ENCODE results near the gene CFAP97D2.
"Not testable (repeated sequence)": the region's sequence is repeated elsewhere in the genome, so short reads cannot be mapped to it uniquely, and the experiment has no call there.

Gene CFAP97D2

DNA sequence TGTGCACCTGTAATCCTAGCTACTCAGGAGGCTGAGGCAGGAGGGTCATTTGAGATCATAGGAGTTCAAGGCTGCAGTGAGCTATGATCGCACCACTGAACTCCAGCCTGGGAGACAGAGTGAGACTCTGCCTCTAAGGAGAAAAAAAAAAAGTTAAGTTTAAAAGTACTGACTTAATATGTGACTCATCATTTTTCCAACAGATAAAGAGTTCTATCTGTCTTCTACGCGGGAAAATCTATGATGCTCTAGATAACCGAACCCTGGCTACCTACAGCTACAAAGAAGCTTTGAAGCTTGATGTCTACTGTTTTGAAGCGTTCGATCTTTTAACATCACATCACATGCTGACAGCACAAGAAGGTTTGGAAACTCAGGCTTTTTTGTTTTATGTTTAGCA is 62.9 kb downstream of the CFAP97D2 start:
- H3K4me3 ChIP-seq (ENCODE audit: control insufficient read depth, low read depth, low read length), result no peak overlapping the region
- no peak for DNase-seq (ENCODE audit: low read depth)
- TF ChIP-seq, protein P1, sequence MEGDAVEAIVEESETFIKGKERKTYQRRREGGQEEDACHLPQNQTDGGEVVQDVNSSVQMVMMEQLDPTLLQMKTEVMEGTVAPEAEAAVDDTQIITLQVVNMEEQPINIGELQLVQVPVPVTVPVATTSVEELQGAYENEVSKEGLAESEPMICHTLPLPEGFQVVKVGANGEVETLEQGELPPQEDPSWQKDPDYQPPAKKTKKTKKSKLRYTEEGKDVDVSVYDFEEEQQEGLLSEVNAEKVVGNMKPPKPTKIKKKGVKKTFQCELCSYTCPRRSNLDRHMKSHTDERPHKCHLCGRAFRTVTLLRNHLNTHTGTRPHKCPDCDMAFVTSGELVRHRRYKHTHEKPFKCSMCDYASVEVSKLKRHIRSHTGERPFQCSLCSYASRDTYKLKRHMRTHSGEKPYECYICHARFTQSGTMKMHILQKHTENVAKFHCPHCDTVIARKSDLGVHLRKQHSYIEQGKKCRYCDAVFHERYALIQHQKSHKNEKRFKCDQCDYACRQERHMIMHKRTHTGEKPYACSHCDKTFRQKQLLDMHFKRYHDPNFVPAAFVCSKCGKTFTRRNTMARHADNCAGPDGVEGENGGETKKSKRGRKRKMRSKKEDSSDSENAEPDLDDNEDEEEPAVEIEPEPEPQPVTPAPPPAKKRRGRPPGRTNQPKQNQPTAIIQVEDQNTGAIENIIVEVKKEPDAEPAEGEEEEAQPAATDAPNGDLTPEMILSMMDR (IDR thresholded peaks at IDR 0.05; ENCODE audit: control insufficient read depth, insufficient read depth, low read depth, low read length, missing control alignments), result no peak

DNA sequence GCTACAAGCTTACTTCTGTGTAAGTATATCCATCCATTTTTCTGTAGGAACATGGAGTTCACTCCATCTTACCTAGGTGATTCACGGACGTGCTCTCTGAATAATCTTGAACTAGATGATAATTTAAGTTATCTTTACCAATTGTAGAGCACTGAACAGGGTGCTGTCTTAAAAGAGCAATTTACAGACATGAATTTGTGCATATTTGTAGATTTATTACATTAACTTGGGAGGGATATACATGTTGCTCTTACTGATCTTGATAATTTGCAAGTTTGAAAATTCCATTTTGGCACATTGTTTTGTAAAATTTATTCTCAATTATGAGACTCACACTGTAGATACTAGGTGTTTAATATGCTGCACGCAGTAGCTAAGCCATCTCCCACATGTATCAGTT is 64.9 kb downstream of the CFAP97D2 start:
- TF ChIP-seq, protein P1 (IDR thresholded peaks at IDR 0.05; ENCODE audit: control insufficient read depth, insufficient read depth, low read depth, low read length, missing control alignments), result no peak
- H3K4me3 ChIP-seq (ENCODE audit: control insufficient read depth, low read depth, low read length), result no peak overlapping the region
- no peak for DNase-seq (ENCODE audit: low read depth)

DNA sequence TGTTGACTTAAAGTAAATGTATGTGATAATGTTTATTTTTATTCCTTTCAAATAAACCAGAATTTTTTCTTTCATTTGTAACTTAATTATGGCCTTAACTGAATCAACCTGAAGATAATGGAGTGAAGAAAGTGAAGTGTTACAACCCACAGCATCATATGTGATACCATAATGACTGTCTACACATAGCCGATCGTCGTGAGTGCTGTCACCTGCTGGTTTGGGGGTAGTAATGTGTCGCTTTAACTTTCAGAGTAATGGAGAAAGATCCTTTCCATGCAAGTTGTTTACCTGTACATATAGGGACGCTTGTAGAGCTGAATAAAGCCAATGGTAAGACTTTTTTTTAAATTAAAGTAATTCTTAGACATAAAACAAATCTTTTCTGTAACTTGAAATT is 65.6 kb downstream of the CFAP97D2 start:
- no peak for DNase-seq (ENCODE audit: low read depth)

DNA sequence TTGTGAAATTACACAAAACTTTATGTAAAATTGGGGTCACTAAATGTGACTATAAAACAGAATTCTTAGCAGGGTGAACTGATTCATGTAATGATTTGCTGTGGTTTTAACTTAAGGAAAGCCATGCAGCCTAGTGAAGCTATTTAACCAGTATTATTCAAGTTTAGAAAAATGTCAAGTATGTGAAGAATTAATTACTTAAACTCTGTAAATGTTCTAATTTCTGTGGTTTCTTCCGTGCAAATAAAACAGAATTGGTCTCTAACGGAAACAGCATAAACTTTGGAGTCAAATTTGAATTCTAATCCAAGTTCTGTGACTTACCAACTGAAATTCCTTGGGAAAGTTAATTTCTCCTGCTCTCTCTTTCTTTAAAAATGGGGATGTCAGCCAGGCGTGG is 69.0 kb downstream of the CFAP97D2 start:
- H3K4me3 ChIP-seq (ENCODE audit: control insufficient read depth, low read depth, low read length), result no peak overlapping the region
- peak; percentile 52 for DNase-seq (ENCODE audit: low read depth)
- TF ChIP-seq, protein P1 (IDR thresholded peaks at IDR 0.05; ENCODE audit: control insufficient read depth, insufficient read depth, low read depth, low read length, missing control alignments), result no peak

More for the DNA sequence above, 65.6 kb downstream of the CFAP97D2 start:
- H3K4me3 ChIP-seq (ENCODE audit: control insufficient read depth, low read depth, low read length), result no peak overlapping the region
- TF ChIP-seq, protein P1 (IDR thresholded peaks at IDR 0.05; ENCODE audit: control insufficient read depth, insufficient read depth, low read depth, low read length, missing control alignments), result no peak

DNA sequence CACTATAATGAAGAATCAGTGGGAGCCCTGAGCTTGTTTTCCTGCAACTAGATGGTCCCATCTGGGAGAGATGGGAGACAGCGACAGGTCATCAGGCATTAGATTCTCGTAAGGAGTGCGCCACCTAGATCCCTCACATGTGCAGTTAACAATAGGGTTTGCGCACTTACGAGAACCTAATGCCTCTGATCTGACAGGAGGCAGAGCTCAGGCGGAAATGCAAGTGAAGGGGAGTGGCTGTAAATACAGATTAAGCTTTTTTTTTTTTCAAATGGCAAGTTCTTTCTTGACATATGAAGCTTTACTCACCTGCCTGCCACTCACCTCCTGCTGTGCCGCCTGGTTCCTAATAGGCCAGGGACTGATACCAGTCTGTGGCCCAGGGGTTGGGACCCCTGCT is 70.0 kb downstream of the CFAP97D2 start:
- no peak for DNase-seq (ENCODE audit: low read depth)
- no peak overlapping the region for H3K4me3 ChIP-seq (ENCODE audit: control insufficient read depth, low read depth, low read length)
- TF ChIP-seq, protein P1 (IDR thresholded peaks at IDR 0.05; ENCODE audit: control insufficient read depth, insufficient read depth, low read depth, low read length, missing control alignments), result no peak

DNA sequence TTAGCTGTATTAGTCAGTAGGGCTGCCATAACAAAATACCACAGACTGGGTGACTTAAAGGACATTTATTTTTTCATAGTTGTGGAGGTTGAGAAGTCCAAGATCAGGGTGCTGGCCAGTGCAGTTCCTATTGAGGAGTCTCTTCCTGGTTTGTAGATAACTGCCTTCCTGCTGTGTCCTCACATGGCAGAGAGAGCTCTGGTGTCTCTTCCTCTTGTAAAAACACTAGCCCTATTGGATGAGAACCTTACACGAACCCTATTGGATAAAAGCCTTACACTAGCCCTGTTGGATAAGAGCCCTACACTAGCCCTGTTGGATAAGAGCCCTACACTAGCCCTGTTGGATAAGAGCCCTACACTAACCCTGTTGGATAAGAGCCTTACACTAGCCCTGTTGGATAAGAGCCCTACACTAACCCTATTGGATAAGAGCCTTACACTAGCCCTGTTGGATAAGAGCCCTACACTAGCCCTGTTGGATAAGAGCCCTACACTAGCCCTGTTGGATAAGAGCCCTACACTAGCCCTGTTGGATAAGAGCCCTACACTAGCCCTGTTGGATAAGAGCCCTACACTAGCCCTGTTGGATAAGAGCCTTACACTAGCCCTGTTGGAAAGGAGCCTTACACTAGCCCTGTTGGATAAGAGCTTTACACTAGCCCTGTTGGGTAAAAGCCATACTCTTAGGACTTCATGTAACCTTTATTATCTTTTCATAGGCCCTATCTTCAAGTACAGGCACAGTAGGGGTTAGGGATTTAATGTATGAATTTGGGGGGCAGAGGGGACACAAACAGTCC is 72.8 kb downstream of the CFAP97D2 start:
- not testable (repeated sequence) for H3K4me3 ChIP-seq (ENCODE audit: control insufficient read depth, low read depth, low read length); DNase-seq (ENCODE audit: low read depth)

DNA sequence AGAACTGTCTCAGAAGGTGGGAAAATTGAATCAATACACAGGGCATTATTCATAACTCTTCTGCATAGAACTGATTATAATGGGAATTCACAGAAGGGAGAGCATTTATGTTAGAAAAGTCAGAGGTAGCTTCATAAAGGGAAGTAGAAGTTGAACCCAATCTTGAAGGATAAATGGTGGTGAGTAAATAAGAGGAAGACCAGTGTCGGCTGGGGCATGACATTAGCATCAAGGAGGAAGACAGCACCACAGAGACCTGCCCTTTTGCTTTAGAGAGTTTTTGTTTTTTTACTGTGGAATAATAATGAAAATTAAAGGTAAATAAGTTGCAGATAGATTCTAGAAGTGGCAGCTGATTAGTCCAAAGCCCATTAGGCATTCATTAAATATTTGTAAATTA is 77.5 kb downstream of the CFAP97D2 start:
- no peak for DNase-seq (ENCODE audit: low read depth)
- H3K4me3 ChIP-seq (ENCODE audit: control insufficient read depth, low read depth, low read length), result no peak overlapping the region
- TF ChIP-seq, protein P1 (IDR thresholded peaks at IDR 0.05; ENCODE audit: control insufficient read depth, insufficient read depth, low read depth, low read length, missing control alignments), result no peak
